ENCODE results near the gene TMEM74B. TPM values are rescaled to one million over a fixed set of nuclear protein-coding genes. Genes with fewer than 3 reads are reported as not detected.

TMEM74B gene
- total RNA-seq (27.7 and 40.3 TPM in 2 replicates), polyA plus RNA-seq (10.9 and 12.3 TPM in 2 replicates)

DNA sequence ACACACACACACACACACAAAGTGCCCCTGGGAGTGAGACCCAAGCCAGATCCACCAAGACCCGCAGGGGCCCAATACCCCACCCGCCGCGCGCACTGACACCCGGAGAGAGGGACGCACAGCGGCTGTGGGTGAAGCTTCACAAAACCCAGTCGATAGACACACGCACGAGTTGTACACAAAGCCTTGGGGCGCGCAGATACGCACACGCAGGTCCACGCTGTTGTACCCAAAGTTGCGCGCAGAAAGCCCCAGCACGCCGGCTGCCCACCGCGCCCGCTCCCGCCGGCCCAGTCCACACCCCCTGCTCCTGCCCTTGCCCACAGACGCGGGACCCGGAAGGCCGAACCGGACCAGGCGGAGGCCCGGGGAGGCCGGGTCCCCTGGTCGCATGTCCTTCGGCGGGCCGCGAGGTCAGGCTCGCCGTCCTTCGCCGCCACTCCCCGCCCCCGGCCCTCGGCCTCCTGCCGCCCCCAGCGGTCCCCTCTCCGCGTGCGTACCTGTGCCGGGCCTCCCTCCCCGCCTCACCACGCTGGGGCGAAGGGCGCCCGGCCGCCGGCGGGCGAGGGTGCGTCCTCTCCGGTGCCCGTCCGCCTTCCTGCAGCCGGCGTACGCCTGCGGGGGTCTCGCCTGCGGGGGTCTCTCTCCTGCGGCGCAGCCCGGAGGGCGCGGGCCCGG is at the start of gene TMEM74B:
Gene TMEM74B (minus strand): TSS at position 344 of the 678 bp plus-strand sequence. CDS start 1,180 bp downstream, outside the sequence.
- no peak for DNase-seq (ENCODE audit: low read depth in 1 of 2, low spot score in 1 of 2)
- Histone ChIP-seq H3K4me1 (ENCODE audit: low read depth) (peaks cover 8% of the 10 kb centered on the region), H3K9me3 (ENCODE audit: low read depth) (no peaks in the 10 kb centered on the region), H3K36me3 (no peaks in the 10 kb centered on the region), H3K27me3 (peaks cover 17% of the 10 kb centered on the region), H3K4me3 (peak within 1 kb of the TSS; percentile 79), H3K27ac (no peak within 1 kb of the TSS)
- no peak for TF ChIP-seq CTCF (IDR thresholded peaks at IDR 0.05; ENCODE audit: low read depth, low read length)

DNA sequence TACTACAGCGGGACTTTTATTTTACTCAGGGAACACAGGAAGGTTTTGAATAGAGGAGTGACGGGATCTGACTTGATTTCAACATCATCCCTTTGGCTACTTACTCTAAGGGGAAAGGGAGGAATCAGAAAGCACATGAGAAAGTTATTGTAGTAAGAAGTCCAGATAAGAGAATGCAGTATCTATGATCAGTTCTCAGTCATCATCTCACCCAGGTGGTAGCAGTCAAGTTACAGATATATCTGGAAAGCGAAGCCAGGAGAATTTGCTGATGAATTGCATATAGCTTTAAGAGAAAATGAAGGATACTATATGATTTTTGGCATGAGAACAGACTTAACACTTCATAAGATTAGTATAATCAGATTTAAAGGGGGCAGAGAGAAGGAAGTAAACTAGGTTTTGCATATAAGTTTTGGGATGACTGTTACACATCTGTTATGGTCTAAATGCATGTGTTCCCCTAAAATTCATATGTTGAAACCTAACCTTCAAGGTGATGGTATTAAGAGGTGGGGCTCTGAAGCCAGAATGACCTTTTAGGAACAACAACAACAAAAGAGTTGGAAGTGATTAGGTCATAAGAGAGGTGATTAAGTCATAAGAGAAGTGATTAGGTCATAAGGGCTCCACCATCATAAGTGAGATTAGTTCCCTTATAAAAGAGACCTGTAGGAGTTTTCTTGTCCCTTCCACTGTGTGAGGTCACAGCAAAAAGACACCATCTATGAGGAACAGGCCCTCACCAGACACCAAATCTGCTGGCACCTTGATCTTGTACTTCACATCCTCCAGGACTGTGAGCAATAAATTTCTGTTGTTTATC is 47.7 kb upstream of the TMEM74B start:
- H3K4me3 ChIP-seq, result no peak overlapping the region
- no peaks in the 10 kb centered on the region for H3K36me3 ChIP-seq
- H3K9me3 ChIP-seq (ENCODE audit: low read depth), result no peaks in the 10 kb centered on the region
- no peak overlapping the region for H3K27ac ChIP-seq
- no peak for DNase-seq (ENCODE audit: low read depth in 1 of 2, low spot score in 1 of 2)
- peaks cover 29% of the 10 kb centered on the region for H3K27me3 ChIP-seq
- TF ChIP-seq CTCF (IDR thresholded peaks at IDR 0.05; ENCODE audit: low read depth, low read length), result no peak
- H3K4me1 ChIP-seq (ENCODE audit: low read depth), result no peaks in the 10 kb centered on the region

DNA sequence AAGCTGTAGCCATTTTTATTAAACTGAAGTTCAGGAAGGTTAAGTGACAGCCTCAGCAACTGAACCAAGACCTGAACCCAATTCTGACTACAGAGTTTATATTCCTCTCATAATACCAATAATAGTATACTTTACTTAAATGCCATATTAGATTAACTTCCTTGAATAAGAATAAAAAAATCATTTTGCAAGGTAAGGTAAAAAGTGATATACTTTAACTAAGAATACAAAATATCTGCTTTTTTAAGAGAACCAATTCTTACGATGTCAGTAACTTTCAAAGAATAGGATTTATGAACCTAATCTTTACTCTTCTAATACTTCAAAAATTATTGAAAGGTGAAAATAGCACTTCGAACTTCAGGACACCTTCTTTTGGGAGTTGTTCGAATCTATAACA is 44.8 kb upstream of the TMEM74B start:
- H3K27me3 ChIP-seq, result peaks cover 40% of the 10 kb centered on the region
- no peak for DNase-seq (ENCODE audit: low read depth in 1 of 2, low spot score in 1 of 2)
- H3K27ac ChIP-seq, result no peak overlapping the region
- no peak overlapping the region for H3K4me3 ChIP-seq
- no peak for TF ChIP-seq CTCF (IDR thresholded peaks at IDR 0.05; ENCODE audit: low read depth, low read length)
- H3K4me1 ChIP-seq (ENCODE audit: low read depth), result no peaks in the 10 kb centered on the region
- no peaks in the 10 kb centered on the region for H3K9me3 ChIP-seq (ENCODE audit: low read depth)
- no peaks in the 10 kb centered on the region for H3K36me3 ChIP-seq

DNA sequence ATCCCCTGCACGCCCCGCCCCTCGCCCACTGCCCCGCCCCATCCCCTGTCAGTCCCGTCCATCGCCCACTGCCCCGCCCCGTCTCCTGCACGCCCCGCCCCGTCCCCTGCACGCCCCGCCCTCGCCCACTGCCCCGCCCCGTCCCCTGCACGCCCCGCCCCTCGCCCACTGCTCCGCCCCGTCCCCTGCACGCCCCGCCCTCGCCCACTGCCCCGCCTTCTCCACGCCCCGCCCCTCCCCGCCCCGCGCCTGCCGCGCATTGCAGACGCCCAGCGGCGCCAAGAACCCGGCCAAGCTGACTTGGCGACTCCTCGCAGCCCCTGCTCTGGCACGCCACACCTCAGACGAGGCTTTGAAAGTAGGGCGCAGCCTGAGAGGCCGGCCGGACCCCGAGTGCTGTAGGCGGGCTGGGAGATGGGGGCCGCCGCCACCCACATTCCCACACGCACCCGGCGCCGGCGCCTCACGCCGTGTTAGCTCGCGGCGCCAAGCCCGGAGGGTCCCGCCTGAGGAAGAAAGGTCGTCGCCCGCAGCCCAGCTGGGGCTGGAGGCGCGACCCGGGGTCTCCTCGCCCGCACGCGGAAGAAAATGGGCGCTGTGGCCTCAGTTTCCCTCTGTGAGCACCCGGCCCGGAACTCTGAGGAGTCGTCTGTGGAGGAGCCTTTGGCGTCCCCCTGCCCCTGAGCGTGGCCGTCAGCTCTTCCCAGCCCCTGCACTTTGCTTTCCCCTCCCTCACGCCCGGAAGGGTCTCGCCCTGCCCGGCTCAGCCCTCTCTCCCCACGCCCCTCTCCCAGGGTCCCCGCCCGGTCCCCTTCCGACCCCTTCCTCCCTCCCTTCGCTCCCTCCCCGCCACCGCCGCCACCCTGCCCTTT is 41.2 kb upstream of the TMEM74B start, which contains the start of gene RAD21L1:
Gene RAD21L1 (plus strand): TSS at position 262 of the 872 bp plus-strand sequence. CDS start 2,410 bp downstream, outside the sequence.
- Histone ChIP-seq H3K4me1 (ENCODE audit: low read depth) (no peaks in the 10 kb centered on the region), H3K4me3 (peak within 1 kb of the TSS; percentile 63), H3K36me3 (no peaks in the 10 kb centered on the region), H3K27me3 (peaks cover 44% of the 10 kb centered on the region), H3K9me3 (ENCODE audit: low read depth) (no peaks in the 10 kb centered on the region), H3K27ac (no peak within 1 kb of the TSS)
- no peak for TF ChIP-seq CTCF (IDR thresholded peaks at IDR 0.05; ENCODE audit: low read depth, low read length)
- peak; percentile 84 to 88 for DNase-seq (ENCODE audit: low read depth in 1 of 2, low spot score in 1 of 2)

GRCh38 chr20:1225263-1225782 is 40.5 kb upstream of the TMEM74B start:
- peaks cover 44% of the 10 kb centered on the region for H3K27me3 ChIP-seq
- H3K36me3 ChIP-seq, result no peaks in the 10 kb centered on the region
- no peak for TF ChIP-seq CTCF (IDR thresholded peaks at IDR 0.05; ENCODE audit: low read depth, low read length)
- no peaks in the 10 kb centered on the region for H3K4me1 ChIP-seq (ENCODE audit: low read depth)
- no peaks in the 10 kb centered on the region for H3K9me3 ChIP-seq (ENCODE audit: low read depth)
- DNase-seq (ENCODE audit: low read depth in 1 of 2, low spot score in 1 of 2), result no peak
- H3K27ac ChIP-seq, result no peak overlapping the region
- H3K4me3 ChIP-seq, result peak overlapping the region; percentile 26
